PC-9 (cell line): ENCODE measurements around the gene PAQR6.

Experiments used
- CTCF ChIP-seq: fragments of 200-600 bp; sonication (generic); conservative IDR thresholded peaks from 2 replicates; pipeline ENCODE4 v1.6.1; 2017; ENCODE audit warnings: mixed run types, antibody characterized with exemption, mild to moderate bottlenecking, moderate library complexity
- EZH2 ChIP-seq: fragments of 200-600 bp; sonication (generic); IDR thresholded peaks from 2 replicates; pipeline ENCODE4 v1.8.0; 2017; ENCODE audit warnings: antibody characterized with exemption, low read depth

GRCh38 chr1:156289857-156290256 lies 42.0 kb upstream of the PAQR6 start:
- no peak for TF ChIP-seq CTCF
- TF ChIP-seq EZH2, result no peak
